Activated CD4-positive, alpha-beta T cell treated with anti-CD3 and anti-CD28 coated beads for 36 hours (primary cell): ENCODE data around the gene LARP4. TPM values are rescaled to one million over a fixed set of nuclear protein-coding genes. Genes with fewer than 3 reads are reported as not detected.
"Not testable (repeated sequence)": the region's sequence is repeated elsewhere in the genome, so short reads cannot be mapped to it uniquely, and the experiment has no call there.

Experiments used
- ATAC-seq: fragments of 200-7000 bp; cut with Tn5 transposase; one replicate; pipeline ENCODE4 v1.10.0; 2021; ENCODE audit warnings: mild to moderate bottlenecking, moderate library complexity
- CTCF ChIA-PET: fragments of 350-600 bp; sonication (Branson Sonifier 250); formaldehyde crosslinking; loops from one replicate; lab custom pipeline; 2021; ENCODE audit warnings: antibody characterized with exemption; lab: Charles Lee
- POLR2A ChIA-PET: fragments of 350-600 bp; sonication (Branson Sonifier 250); formaldehyde crosslinking; loops from one replicate; lab custom pipeline; 2021; ENCODE audit warnings: antibody characterized with exemption, inconsistent platforms; lab: Charles Lee
- DNase-seq: peaks from one replicate; pipeline ENCODE4 v3.0.0-alpha.2; 2020
- H3K27ac Mint-ChIP-seq: one replicate; pipeline ENCODE4 v1.8.0; 2021; ENCODE audit warnings: mixed read lengths
- H3K27me3 Mint-ChIP-seq: one replicate; pipeline ENCODE4 v1.8.0; 2021; ENCODE audit warnings: mixed read lengths
- H3K36me3 Mint-ChIP-seq: one replicate; pipeline ENCODE4 v1.8.0; 2021; ENCODE audit warnings: low read depth, mixed read lengths
- H3K4me1 Mint-ChIP-seq: one replicate; pipeline ENCODE4 v1.8.0; 2021; ENCODE audit warnings: mixed read lengths
- H3K4me3 Mint-ChIP-seq: one replicate; pipeline ENCODE4 v1.8.0; 2021; ENCODE audit warnings: mild to moderate bottlenecking, moderate library complexity, mixed read lengths
- H3K9me3 Mint-ChIP-seq: one replicate; pipeline ENCODE4 v1.8.0; 2021; ENCODE audit warnings: low read depth, mixed read lengths
- intact Hi-C, 2 experiments: fragments of 100-400 bp; cut with DNase I in 1 of 2; cut with micrococcal nuclease in 1 of 2; formaldehyde crosslinking; loops; one replicate each; pipeline versions ENCODE4 v1.14.2 to v1.15.1; 2022 to 2024; cut with DNase I, micrococcal nuclease
- total RNA-seq, 2 experiments: library from RNA; stranded (reverse); gene quantifications; one replicate each; pipeline ENCODE4 v1.2.3, GENCODE V29; 2021

LARP4 gene
- total RNA-seq, 2 experiments from 2014 or later, result 66.3 to 72.4 TPM

DNA sequence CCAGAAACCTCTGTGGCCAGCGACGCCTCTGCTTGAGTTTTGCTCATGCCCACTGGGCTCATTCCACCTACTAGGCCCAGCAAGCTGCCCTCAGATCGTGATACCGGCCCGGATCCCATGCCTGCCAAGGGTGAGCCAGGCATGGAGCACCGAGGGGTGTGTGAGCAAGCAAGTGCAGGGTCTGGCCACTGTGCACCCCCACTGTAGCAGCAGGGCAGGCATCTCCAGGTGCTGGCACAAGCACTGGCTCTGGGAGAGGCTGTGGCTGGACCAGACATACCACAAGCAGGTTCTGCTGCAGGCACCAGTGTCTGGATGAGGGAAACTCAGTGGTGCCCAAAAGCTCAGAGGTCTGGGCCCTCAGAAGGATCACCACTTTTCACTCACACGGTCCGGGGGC lies 24.9 kb upstream of the LARP4 start:
- no peak for ATAC-seq
- no peak for DNase-seq
- intact Hi-C loops, result no loop called here
- Mint-ChIP-seq H3K36me3 (no peaks in the 10 kb centered on the region), H3K4me1 (no peaks in the 10 kb centered on the region), H3K27ac (no peak overlapping the region), H3K9me3 (no peaks in the 10 kb centered on the region), H3K27me3 (no peaks in the 10 kb centered on the region), H3K4me3 (no peak overlapping the region)
- ChIA-PET POLR2A (interaction anchor here (0.6 kb wide), 1 partner anchor 334 kb away, joined by 3 read pairs; no protein-coding TSS in a partner anchor), CTCF (interaction anchor here (0.6 kb wide), 1 partner anchor 21 kb away, joined by 3 read pairs; the partner anchor contains the start of gene FAM186A)

GRCh38 chr12:50380761-50381325 lies 19.8 kb upstream of the LARP4 start:
- Mint-ChIP-seq H3K4me1 (no peaks in the 10 kb centered on the region), H3K36me3 (no peaks in the 10 kb centered on the region), H3K27me3 (no peaks in the 10 kb centered on the region), H3K27ac (no peak overlapping the region), H3K9me3 (no peaks in the 10 kb centered on the region), H3K4me3 (no peak overlapping the region)
- ChIA-PET POLR2A (no interaction called here), CTCF (interaction anchor here (0.6 to 1.2 kb wide), 3 partner anchors 9 to 1644 kb away, joined by 3 to 4 read pairs (median 3); no protein-coding TSS in a partner anchor)
- DNase-seq (no peak), ATAC-seq (no peak)
- intact Hi-C loops, result no loop called here

- H3K27me3 Mint-ChIP-seq, result no peaks in the 10 kb centered on the region
- CTCF ChIA-PET, result no interaction called here
- no peak overlapping the region for H3K27ac Mint-ChIP-seq
- intact Hi-C loops, result no loop called here
- H3K36me3 Mint-ChIP-seq, result no peaks in the 10 kb centered on the region
- no peak overlapping the region for H3K4me3 Mint-ChIP-seq
- POLR2A ChIA-PET, result no interaction called here
- ATAC-seq (no peak), DNase-seq (no peak)
- H3K9me3 Mint-ChIP-seq, result no peaks in the 10 kb centered on the region
- H3K4me1 Mint-ChIP-seq, result no peaks in the 10 kb centered on the region
These were observed 13.2 kb upstream of the LARP4 start for GRCh38 chr12:50387487-50387886.

GRCh38 chr12:50387972-50388478 lies 12.7 kb upstream of the LARP4 start:
- DNase-seq, result no peak
- Mint-ChIP-seq H3K9me3 (no peaks in the 10 kb centered on the region), H3K4me3 (no peak overlapping the region), H3K4me1 (no peaks in the 10 kb centered on the region), H3K27me3 (no peaks in the 10 kb centered on the region), H3K36me3 (no peaks in the 10 kb centered on the region), H3K27ac (no peak overlapping the region)
- ATAC-seq, result no peak
- ChIA-PET POLR2A (no interaction called here), CTCF (no interaction called here)
- intact Hi-C loops, result no loop called here

GRCh38 chr12:50388793-50389192 lies 11.9 kb upstream of the LARP4 start:
- H3K4me3 Mint-ChIP-seq, intact Hi-C loops, DNase-seq, H3K36me3 Mint-ChIP-seq, ATAC-seq, H3K9me3 Mint-ChIP-seq, H3K27ac Mint-ChIP-seq, H3K27me3 Mint-ChIP-seq, H3K4me1 Mint-ChIP-seq, POLR2A ChIA-PET: not testable (repeated sequence)
- CTCF ChIA-PET, result interaction anchor here (0.8 kb wide), 1 partner anchor 38 kb away, joined by 3 read pairs; no protein-coding TSS in a partner anchor

DNA sequence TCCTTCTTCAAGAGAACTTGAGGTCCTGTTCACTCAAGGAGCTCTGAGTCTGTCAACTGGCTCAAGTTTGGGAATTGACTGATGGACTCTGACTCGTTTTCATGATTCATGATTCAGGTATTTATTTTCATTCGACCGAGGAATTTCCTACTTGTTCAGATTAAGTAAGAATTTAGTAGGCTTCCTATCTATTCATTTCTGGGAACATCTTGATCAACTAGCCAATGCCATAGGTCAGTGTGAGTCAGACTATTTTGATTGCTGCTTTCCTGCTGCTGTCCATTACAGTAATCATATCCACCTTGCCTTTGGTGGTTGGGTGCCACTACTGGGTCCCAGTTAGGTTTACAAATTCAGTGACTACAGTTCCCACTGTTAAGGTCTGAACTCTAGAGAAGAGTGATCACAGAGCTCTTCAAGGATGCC lies 10.4 kb upstream of the LARP4 start:
- intact Hi-C loops, result no loop called here
- H3K27ac Mint-ChIP-seq, result no peak overlapping the region
- no peaks in the 10 kb centered on the region for H3K9me3 Mint-ChIP-seq
- ChIA-PET POLR2A (no interaction called here), CTCF (interaction anchor here (0.7 to 1.2 kb wide), 2 partner anchors 9 to 445 kb away, joined by 3 read pairs; no protein-coding TSS in a partner anchor)
- no peaks in the 10 kb centered on the region for H3K36me3 Mint-ChIP-seq
- no peaks in the 10 kb centered on the region for H3K27me3 Mint-ChIP-seq
- no peak overlapping the region for H3K4me3 Mint-ChIP-seq
- no peak for DNase-seq
- ATAC-seq, result no peak
- no peaks in the 10 kb centered on the region for H3K4me1 Mint-ChIP-seq

DNA sequence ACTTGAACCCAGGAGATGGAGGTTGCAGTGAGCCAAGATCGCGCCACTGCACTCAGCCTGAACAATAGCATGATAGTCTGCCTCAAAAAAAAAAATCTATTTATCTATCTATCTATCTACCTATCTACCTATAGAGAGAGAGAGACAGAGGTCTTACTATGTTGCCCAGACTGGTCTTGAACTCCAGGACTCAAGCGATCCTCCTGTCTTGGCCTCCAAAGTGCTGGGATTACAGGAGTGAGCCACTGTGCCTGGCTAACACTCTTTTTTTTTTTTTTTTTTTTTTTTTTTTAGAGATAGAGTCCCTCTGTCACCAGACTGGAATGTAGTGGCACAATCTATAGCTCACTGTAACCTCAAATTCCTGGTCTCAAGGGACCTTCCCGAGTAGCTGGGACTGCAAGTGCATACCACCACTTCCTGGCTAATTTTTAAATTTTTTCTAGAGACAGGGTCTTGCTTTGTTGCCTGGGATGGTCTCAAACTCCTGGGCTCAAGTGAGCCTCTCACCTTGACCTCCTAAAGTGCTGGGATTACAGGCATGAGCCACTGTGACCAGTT lies 6.1 kb upstream of the LARP4 start:
- intact Hi-C loops, result no loop called here
- Mint-ChIP-seq H3K36me3 (no peaks in the 10 kb centered on the region), H3K4me3 (no peak overlapping the region), H3K4me1 (no peaks in the 10 kb centered on the region), H3K9me3 (no peaks in the 10 kb centered on the region), H3K27me3 (no peaks in the 10 kb centered on the region), H3K27ac (no peak overlapping the region)
- DNase-seq, result no peak
- CTCF ChIA-PET, result interaction anchor here (0.6 kb wide), 2 partner anchors 244 to 486 kb away, joined by 3 read pairs; no protein-coding TSS in a partner anchor
- ATAC-seq, result no peak
- POLR2A ChIA-PET, result interaction anchor here (0.7 kb wide), 1 partner anchor 121 kb away, joined by 3 read pairs; no protein-coding TSS in a partner anchor

DNA sequence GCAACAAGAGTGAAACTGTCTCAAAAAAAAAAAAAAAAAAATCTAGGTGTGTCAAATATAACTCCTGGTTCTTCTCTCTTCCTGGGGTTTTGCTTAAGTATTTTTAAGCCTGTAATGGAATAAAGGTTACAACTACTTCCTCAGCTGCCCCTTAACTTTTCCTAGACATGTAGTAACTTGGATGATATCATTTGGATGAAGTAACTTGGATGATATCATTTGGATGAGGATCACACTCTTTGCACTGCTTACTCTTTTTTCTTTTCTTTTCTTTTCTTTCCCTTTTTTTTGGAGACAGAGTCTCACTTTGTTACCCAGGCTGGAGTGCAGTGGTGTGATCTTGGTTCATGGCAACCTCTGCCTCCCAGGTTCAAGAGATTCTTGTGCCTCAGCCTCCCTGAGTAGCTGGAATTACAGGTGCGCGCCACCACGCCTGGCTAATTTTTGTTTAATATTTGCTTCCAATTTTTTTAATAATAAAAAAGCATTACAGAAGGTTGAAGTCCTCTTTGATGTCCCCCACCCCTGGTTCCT lies 3.5 kb upstream of the LARP4 start:
- Mint-ChIP-seq H3K27ac (no peak overlapping the region), H3K4me1 (peaks cover under 1% of the 10 kb centered on the region), H3K4me3 (no peak overlapping the region), H3K9me3 (no peaks in the 10 kb centered on the region), H3K27me3 (no peaks in the 10 kb centered on the region), H3K36me3 (peaks cover 7% of the 10 kb centered on the region)
- ChIA-PET POLR2A (no interaction called here), CTCF (interaction anchor here (0.7 kb wide), 1 partner anchor 1131 kb away, joined by 4 read pairs; no protein-coding TSS in a partner anchor)
- ATAC-seq (no peak), DNase-seq (no peak)
- intact Hi-C loops, result no loop called here

DNA sequence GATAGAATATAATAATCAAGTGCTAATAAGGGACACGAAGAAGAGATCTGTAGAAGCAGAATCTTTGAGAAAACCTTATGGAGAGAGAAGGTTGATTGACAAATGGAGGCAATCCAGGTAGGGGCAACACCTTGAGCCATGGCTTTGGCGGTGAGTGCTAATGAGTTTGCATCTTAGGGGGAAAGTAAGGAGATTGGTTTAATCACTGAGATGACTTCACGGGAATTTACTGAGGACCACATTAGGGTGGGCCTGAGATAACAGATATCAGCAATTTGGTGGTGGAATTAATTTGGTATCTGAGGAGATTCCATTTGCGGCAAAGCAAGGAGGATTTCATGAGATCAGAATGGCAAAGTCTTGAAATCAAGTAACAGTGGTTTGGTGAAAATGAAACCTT lies 1.8 kb upstream of the LARP4 start:
- no peaks in the 10 kb centered on the region for H3K9me3 Mint-ChIP-seq
- ATAC-seq, result no peak

GRCh38 chr12:50400104-50400637 lies 514 bp upstream of the LARP4 start:
- Mint-ChIP-seq H3K36me3 (peaks cover 15% of the 10 kb centered on the region), H3K4me3 (peak overlapping the region; percentile 93), H3K27me3 (no peaks in the 10 kb centered on the region), H3K27ac (peak overlapping the region; percentile 94), H3K4me1 (peaks cover 13% of the 10 kb centered on the region), H3K9me3 (no peaks in the 10 kb centered on the region)
- no peak for DNase-seq
- ATAC-seq, result no peak
- intact Hi-C loops, result loop anchor here (1.0 to 5.0 kb wide), 13 partner anchors 117 to 772 kb away; partner anchors contain the start of genes LIMA1 (in 2 of the 2), SMARCD1 (in 2 of the 2), BCDIN3D (in 1 of the 2) and CERS5 (in 1 of the 2)
- ChIA-PET POLR2A (interaction anchor here (0.6 to 1.1 kb wide), 3 partner anchors 178 to 849 kb away, joined by 3 to 5 read pairs (median 3); partner anchors contain the start of gene CERS5), CTCF (interaction anchor here (0.5 to 0.7 kb wide), 5 partner anchors 47 to 361 kb away, joined by 3 to 4 read pairs (median 3); partner anchors contain the start of gene CERS5)

More for the DNA sequence above, 1.8 kb upstream of the LARP4 start:
- no peaks in the 10 kb centered on the region for H3K27me3 Mint-ChIP-seq
- intact Hi-C loops, result no loop called here
- no peak overlapping the region for H3K27ac Mint-ChIP-seq
- H3K4me1 Mint-ChIP-seq, result peaks cover 11% of the 10 kb centered on the region
- ChIA-PET CTCF (interaction anchor here (1.1 kb wide), 1 partner anchor 238 kb away, joined by 3 read pairs; no protein-coding TSS in a partner anchor), POLR2A (no interaction called here)
- DNase-seq, result no peak
- peak overlapping the region; percentile 3 for H3K4me3 Mint-ChIP-seq
- H3K36me3 Mint-ChIP-seq, result peaks cover 15% of the 10 kb centered on the region
